SK-N-SH (cell line): ENCODE results near the gene ATF2.

Experiments
- EP300 ChIP-seq, 2 experiments: IDR thresholded peaks; 2 replicates each; pipeline versions ENCODE4 v1.4.0 to v1.6.1; 2012; ENCODE audit warnings: borderline replicate concordance in 1 of 2, low read depth in 1 of 2, low read length in 1 of 2
- GATA2 ChIP-seq: sonication (generic); formaldehyde crosslinking; IDR thresholded peaks from 2 replicates; pipeline ENCODE4 v1.5.0; 2020; ENCODE audit warnings: mild to moderate bottlenecking, missing genetic modification reagents
- NFIC ChIP-seq: IDR thresholded peaks from 2 replicates; pipeline ENCODE4 v1.4.0; 2012; ENCODE audit warnings: borderline replicate concordance
- POLR2AphosphoS5 ChIP-seq: IDR thresholded peaks from 2 replicates; pipeline ENCODE4 v1.6.1; 2012; ENCODE audit warnings: low read depth, low read length
- RAD21 ChIP-seq: IDR thresholded peaks from 2 replicates; pipeline ENCODE4 v1.6.1; 2012; ENCODE audit warnings: mild to moderate bottlenecking, low read length
- SIN3A ChIP-seq: IDR thresholded peaks from 2 replicates; pipeline ENCODE4 v1.6.1; 2012; ENCODE audit warnings: low read depth, mild to moderate bottlenecking, low read length, moderate library complexity, borderline replicate concordance
- SMC3 ChIP-seq: IDR thresholded peaks from 2 replicates; pipeline ENCODE4 v1.6.1; 2012; ENCODE audit warnings: low read depth, low read length, improper control_type of control experiment
- TEAD4 ChIP-seq: IDR thresholded peaks from 2 replicates; pipeline ENCODE4 v1.4.0; 2012; ENCODE audit warnings: mild to moderate bottlenecking, borderline replicate concordance; ENCODE audit not compliant: insufficient read depth
- YY1 ChIP-seq: IDR thresholded peaks from 2 replicates; pipeline ENCODE4 v1.4.0; 2012; ENCODE audit warnings: low read depth, mild to moderate bottlenecking
- TF ChIP-seq, protein P1 (sequence below): fragments of 200-600 bp; sonication (generic); IDR thresholded peaks from 2 replicates; pipeline ENCODE4 v1.6.1; 2017; ENCODE audit warnings: antibody characterized with exemption, mild to moderate bottlenecking, moderate library complexity
- TF ChIP-seq, protein P2 (sequence below): fragments of 150-350 bp; IDR thresholded peaks from 2 replicates; pipeline ENCODE4 v1.6.1; 2017; ENCODE audit warnings: antibody characterized with exemption, low read length, low read depth, borderline replicate concordance
- TF ChIP-seq, protein P3 (sequence below): IDR thresholded peaks from 2 replicates; pipeline ENCODE4 v1.6.1; 2012; ENCODE audit warnings: mild to moderate bottlenecking, low read depth, low read length, moderate library complexity
- TF ChIP-seq, protein P4 (sequence below): IDR thresholded peaks from 2 replicates; pipeline ENCODE4 v1.4.0; 2012; ENCODE audit warnings: low read depth, borderline replicate concordance
- TF ChIP-seq, protein P5 (sequence below): IDR thresholded peaks from 2 replicates; pipeline ENCODE4; 2012

DNA sequence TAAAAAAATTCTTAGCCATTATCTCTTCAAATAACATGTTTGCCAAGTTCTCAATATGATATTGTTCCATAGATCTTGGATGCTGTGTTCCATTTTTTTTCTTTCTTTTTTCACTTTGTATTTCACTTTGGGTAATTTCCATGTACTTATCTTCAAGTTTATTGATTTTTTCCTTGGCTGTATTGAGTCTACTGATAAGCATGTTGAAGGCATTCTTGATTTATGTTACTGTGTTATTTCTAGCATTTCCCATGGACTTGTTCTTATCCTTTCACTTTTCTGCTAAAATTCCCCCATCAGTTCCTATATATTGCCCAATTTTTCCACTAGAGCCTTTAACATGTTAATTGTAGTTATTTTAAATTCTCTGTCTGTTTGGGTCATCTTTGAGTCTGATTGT is 112.0 kb downstream of the ATF2 start:
- TF ChIP-seq, protein P1, sequence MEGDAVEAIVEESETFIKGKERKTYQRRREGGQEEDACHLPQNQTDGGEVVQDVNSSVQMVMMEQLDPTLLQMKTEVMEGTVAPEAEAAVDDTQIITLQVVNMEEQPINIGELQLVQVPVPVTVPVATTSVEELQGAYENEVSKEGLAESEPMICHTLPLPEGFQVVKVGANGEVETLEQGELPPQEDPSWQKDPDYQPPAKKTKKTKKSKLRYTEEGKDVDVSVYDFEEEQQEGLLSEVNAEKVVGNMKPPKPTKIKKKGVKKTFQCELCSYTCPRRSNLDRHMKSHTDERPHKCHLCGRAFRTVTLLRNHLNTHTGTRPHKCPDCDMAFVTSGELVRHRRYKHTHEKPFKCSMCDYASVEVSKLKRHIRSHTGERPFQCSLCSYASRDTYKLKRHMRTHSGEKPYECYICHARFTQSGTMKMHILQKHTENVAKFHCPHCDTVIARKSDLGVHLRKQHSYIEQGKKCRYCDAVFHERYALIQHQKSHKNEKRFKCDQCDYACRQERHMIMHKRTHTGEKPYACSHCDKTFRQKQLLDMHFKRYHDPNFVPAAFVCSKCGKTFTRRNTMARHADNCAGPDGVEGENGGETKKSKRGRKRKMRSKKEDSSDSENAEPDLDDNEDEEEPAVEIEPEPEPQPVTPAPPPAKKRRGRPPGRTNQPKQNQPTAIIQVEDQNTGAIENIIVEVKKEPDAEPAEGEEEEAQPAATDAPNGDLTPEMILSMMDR: no peak
- no peak for TF ChIP-seq SMC3
- no peak for TF ChIP-seq EP300 (IDR thresholded peaks at IDR 0.05; ENCODE audit: borderline replicate concordance in 1 of 2, low read depth in 1 of 2, low read length in 1 of 2)
- TF ChIP-seq, protein P2, sequence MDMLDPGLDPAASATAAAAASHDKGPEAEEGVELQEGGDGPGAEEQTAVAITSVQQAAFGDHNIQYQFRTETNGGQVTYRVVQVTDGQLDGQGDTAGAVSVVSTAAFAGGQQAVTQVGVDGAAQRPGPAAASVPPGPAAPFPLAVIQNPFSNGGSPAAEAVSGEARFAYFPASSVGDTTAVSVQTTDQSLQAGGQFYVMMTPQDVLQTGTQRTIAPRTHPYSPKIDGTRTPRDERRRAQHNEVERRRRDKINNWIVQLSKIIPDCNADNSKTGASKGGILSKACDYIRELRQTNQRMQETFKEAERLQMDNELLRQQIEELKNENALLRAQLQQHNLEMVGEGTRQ: no peak
- TF ChIP-seq GATA2 (CRISPR knock-in tag): no peak
- TF ChIP-seq, protein P3, sequence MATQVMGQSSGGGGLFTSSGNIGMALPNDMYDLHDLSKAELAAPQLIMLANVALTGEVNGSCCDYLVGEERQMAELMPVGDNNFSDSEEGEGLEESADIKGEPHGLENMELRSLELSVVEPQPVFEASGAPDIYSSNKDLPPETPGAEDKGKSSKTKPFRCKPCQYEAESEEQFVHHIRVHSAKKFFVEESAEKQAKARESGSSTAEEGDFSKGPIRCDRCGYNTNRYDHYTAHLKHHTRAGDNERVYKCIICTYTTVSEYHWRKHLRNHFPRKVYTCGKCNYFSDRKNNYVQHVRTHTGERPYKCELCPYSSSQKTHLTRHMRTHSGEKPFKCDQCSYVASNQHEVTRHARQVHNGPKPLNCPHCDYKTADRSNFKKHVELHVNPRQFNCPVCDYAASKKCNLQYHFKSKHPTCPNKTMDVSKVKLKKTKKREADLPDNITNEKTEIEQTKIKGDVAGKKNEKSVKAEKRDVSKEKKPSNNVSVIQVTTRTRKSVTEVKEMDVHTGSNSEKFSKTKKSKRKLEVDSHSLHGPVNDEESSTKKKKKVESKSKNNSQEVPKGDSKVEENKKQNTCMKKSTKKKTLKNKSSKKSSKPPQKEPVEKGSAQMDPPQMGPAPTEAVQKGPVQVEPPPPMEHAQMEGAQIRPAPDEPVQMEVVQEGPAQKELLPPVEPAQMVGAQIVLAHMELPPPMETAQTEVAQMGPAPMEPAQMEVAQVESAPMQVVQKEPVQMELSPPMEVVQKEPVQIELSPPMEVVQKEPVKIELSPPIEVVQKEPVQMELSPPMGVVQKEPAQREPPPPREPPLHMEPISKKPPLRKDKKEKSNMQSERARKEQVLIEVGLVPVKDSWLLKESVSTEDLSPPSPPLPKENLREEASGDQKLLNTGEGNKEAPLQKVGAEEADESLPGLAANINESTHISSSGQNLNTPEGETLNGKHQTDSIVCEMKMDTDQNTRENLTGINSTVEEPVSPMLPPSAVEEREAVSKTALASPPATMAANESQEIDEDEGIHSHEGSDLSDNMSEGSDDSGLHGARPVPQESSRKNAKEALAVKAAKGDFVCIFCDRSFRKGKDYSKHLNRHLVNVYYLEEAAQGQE: no peak
- TF ChIP-seq, protein P4, sequence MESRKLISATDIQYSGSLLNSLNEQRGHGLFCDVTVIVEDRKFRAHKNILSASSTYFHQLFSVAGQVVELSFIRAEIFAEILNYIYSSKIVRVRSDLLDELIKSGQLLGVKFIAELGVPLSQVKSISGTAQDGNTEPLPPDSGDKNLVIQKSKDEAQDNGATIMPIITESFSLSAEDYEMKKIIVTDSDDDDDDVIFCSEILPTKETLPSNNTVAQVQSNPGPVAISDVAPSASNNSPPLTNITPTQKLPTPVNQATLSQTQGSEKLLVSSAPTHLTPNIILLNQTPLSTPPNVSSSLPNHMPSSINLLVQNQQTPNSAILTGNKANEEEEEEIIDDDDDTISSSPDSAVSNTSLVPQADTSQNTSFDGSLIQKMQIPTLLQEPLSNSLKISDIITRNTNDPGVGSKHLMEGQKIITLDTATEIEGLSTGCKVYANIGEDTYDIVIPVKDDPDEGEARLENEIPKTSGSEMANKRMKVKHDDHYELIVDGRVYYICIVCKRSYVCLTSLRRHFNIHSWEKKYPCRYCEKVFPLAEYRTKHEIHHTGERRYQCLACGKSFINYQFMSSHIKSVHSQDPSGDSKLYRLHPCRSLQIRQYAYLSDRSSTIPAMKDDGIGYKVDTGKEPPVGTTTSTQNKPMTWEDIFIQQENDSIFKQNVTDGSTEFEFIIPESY: no peak
- no peak for TF ChIP-seq YY1
- TF ChIP-seq, protein P5, sequence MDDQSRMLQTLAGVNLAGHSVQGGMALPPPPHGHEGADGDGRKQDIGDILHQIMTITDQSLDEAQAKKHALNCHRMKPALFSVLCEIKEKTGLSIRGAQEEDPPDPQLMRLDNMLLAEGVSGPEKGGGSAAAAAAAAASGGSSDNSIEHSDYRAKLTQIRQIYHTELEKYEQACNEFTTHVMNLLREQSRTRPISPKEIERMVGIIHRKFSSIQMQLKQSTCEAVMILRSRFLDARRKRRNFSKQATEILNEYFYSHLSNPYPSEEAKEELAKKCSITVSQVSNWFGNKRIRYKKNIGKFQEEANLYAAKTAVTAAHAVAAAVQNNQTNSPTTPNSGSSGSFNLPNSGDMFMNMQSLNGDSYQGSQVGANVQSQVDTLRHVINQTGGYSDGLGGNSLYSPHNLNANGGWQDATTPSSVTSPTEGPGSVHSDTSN: no peak
- TF ChIP-seq TEAD4: no peak
- no peak for TF ChIP-seq POLR2AphosphoS5
- no peak for TF ChIP-seq NFIC
- TF ChIP-seq SIN3A: no peak
- no peak for TF ChIP-seq RAD21
